NCI-H1048 (cell line): ENCODE measurements around the gene PHOSPHO2.

ENCODE experiments used
- DNase-seq: peaks from one replicate; lab custom pipeline; 2025; lab: John Stamatoyannopoulos, UW

Gene PHOSPHO2

GRCh38 chr2:169716938-169717690 is 22.8 kb downstream of the PHOSPHO2 start:
- no peak for DNase-seq

- no peak for DNase-seq
Observed at GRCh38 chr2:169717691-169718063, 23.4 kb downstream of the PHOSPHO2 start.

- DNase-seq, result no peak
Observed at GRCh38 chr2:169718930-169719504, 24.7 kb downstream of the PHOSPHO2 start.

GRCh38 chr2:169721016-169721415 is 26.7 kb downstream of the PHOSPHO2 start:
- no peak for DNase-seq

- DNase-seq, result no peak
Observed at GRCh38 chr2:169727065-169727464, 32.8 kb downstream of the PHOSPHO2 start.

GRCh38 chr2:169729274-169729605 is 35.0 kb downstream of the PHOSPHO2 start:
- no peak for DNase-seq

- no peak for DNase-seq
Observed at GRCh38 chr2:169732075-169732474, 37.8 kb downstream of the PHOSPHO2 start.

- no peak for DNase-seq
Observed at GRCh38 chr2:169732583-169733358, 38.5 kb downstream of the PHOSPHO2 start.

GRCh38 chr2:169734169-169734847 is 40.0 kb downstream of the PHOSPHO2 start:
- no peak for DNase-seq

- no peak for DNase-seq
Observed at GRCh38 chr2:169735623-169736022, 41.4 kb downstream of the PHOSPHO2 start.

GRCh38 chr2:169736902-169737301 is 42.6 kb downstream of the PHOSPHO2 start:
- DNase-seq, result no peak

GRCh38 chr2:169738566-169739229 is 44.4 kb downstream of the PHOSPHO2 start:
- DNase-seq, result no peak

GRCh38 chr2:169739351-169739750 is 45.1 kb downstream of the PHOSPHO2 start:
- DNase-seq, result no peak

- DNase-seq, result no peak
Observed at GRCh38 chr2:169743549-169743948, 49.3 kb downstream of the PHOSPHO2 start.

- no peak for DNase-seq
Observed at GRCh38 chr2:169746240-169746639, 52.0 kb downstream of the PHOSPHO2 start.

GRCh38 chr2:169748319-169748718 is 54.0 kb downstream of the PHOSPHO2 start:
- no peak for DNase-seq
